ENCODE measurements around the gene GFRAL.

Gene GFRAL

DNA sequence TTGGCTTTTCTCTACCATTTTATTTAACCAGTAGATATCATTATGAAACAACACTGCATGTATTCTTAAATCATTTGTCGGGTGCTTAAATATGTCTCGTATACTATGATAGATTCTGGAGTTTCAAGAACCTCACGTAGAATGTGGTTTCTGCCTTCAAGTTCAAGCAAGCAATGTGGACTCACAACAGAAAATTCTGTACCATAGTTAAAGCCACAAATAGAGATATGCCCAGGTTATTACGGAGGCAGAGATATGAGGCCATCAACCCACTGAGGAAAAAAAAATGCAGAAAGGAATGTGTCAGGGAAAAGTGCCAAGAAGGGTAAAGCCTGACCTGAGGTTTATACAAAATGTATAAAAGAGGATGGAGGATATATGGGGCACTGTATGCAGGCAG lies 109.9 kb downstream of the GFRAL start:
- DNase-seq, result no peak

DNA sequence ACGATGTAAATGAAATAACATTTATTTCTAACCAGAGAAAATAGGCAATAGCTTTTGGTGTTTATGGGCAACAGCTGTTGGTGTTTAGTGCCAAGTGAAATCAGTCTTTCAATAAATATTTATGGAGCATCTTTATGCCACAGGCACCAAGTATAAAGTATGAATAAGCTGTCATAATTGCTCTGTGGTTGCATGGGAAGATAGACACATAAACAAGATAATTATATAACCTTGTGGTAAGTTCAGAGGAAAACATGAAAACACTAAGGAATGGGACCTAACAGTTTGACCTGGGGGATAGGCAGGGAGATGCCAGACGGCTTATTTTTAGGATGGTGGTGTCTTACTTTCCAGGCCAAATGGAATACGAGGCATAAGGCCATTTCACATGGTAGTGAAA lies 110.9 kb downstream of the GFRAL start:
- no peak for DNase-seq

DNA sequence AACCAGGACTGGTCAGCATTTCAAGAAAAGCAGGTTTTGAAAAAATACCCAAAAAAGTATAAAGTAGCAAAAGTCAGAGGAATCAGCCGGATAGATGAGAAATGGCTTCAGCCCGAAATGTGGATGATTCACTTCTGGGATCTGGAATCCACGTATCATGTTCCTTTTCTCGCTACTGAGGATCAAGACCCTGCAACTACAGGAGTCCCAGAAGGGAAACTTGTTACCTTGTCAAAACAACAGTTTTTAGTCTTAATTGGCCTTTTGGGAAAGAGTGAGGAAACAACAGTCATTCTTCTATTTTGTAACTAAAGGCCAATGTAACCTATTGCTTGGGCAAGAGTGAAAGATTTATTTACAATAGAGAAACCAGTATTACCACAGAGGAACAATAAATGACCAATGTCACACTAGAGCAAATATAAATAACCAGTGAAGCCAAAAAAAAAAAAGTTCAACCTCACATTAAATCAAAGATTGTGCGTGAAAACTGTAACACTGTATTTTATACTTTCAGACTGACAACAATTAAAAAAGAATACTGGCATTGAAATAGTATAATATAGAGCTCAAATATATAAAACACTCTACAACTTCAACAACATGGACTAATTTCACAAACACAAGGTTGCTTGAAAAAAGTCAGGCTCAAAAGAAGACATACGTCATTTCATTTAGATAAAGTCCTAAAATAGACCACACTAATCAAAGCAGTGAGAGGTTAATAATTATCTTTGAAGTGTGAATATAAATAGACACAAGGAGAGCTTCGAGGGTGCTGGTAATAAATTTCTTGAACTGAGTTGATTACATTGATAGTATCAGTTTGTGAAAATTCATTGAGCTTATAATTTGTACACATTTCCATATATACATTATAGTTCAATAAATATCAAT lies 116.2 kb downstream of the GFRAL start:
- no peak for DNase-seq

DNA sequence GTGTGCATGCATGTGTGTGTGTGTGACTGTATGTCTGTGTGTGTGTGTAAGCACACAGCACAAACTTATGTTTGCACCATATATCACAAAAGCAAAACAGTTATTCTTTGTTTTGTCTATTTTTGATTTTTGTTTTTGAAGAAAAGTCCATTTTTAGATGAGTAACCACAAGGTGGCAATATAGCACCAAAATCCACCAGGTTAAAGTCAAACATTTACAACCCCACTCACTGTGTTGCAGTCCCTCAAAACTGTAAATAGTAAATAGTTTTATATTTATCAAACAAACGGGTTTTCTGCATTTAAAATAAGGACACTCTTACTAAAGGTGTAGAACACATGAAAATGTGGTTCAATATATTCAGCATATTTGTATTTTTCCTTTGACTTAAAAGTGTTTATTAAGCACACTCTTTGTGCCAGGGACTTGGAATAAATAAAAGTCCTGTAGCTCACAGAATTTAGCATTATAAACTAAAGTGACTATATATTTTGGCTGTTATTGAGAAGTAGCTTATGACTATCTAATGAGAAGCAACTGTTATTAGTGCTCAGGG lies 118.5 kb downstream of the GFRAL start:
- DNase-seq, result peak; percentile 40

DNA sequence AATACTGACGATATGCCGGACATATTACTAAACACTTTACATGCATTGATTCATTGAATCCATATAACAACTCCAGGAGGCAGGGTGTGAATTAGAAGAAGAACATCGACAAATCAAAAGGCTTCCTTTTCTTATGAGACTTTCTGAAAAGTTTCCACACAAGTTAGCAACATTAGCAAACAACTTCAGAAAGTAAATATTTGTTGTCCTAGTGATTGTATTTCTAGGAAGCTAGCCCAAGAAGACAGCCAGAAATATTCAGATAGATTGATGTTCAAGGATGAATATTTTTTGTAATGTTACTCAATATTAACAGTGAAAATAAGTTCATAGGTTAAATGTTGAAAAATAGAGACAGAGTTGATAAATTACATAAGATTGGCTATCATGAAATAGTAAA lies 120.6 kb downstream of the GFRAL start:
- no peak for DNase-seq

DNA sequence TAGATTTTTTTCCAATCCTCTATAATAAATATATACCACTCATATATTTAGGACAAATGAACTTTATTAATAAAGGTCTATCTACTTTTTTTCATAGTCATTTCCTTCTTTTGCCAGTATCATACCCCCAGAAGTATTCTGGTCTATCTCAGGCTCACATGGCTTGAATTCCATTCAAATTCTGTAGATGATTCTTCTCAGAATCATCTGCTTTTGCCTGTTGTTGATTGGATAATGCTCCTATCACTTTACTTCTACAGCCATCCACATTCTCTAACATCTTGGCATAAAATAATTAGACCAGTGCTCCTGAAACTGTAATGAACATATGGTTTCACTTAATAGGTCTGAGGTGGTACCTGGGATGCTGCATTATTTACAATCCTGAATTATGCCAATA lies 121.2 kb downstream of the GFRAL start:
- DNase-seq, result no peak

GRCh38 chr6:55449225-55449624 lies 122.0 kb downstream of the GFRAL start:
- DNase-seq, result no peak

GRCh38 chr6:55450005-55450404 lies 122.7 kb downstream of the GFRAL start:
- no peak for DNase-seq

Measured in kidney glomerular epithelial cell (primary cell).